ENCODE measurements around the gene IFRD1. TPM values are rescaled to one million over a fixed set of nuclear protein-coding genes. Genes with fewer than 3 reads are reported as not detected.

The IFRD1 gene, protein sequence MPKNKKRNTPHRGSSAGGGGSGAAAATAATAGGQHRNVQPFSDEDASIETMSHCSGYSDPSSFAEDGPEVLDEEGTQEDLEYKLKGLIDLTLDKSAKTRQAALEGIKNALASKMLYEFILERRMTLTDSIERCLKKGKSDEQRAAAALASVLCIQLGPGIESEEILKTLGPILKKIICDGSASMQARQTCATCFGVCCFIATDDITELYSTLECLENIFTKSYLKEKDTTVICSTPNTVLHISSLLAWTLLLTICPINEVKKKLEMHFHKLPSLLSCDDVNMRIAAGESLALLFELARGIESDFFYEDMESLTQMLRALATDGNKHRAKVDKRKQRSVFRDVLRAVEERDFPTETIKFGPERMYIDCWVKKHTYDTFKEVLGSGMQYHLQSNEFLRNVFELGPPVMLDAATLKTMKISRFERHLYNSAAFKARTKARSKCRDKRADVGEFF
- 17.8 TPM for total RNA-seq
- long read RNA-seq, transcript IFRD1-202 (12 exons, 2,290 nt) = major isoform, 13 of 19 reads
- long read RNA-seq, partial matches to known transcripts = 0 of 19 reads
- long read RNA-seq, other reads (novel, unspliced or antisense) = 6 of 19 reads

DNA sequence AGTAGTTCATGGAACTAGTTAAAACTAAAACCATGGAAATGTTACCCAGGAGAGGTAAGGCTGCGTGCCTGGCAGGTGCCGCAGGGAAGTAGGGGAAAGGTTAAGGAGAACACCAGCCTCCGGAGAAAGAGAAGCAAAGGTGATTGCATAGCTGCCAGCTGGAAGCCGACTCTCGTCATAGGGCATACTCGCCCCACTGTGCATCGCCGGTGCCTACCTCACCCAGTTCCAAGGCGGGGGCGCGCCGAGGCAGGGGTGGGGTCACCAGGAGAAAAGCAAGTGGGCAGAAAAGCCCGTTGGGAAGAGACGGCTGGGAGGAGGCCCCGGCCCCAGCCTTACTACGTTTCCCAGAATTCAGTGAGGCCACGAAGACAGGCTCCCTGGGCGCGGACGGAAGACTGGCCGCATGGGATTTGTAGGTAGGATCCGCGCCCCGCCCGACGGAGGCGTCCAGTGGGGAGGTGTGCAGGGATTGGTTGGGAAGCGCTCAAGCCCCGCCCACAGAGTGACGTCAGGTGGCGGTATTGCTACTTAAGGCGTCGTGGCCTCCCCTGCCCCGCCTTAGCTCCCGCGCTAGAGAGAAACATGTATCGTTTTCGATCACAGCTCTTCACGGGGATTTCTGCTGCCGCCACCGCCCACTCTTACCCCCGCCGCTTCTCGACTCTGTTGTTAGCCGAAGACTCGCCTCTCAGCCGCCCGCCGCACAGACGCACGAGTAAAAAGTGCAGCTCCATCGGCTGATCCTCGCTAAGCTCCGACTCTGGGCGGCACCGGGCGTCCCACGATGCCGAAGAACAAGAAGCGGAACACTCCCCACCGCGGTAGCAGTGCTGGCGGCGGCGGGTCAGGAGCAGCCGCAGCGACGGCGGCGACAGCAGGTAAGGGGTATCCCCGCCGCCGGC, at the start of gene IFRD1:
TSS of gene IFRD1 (plus strand) at position 559 of the 905 bp plus-strand sequence. CDS start at position 788, 229 bp downstream.
- intact Hi-C loops (cut with DNase I) = loop anchor here (5.0 kb wide), 1 partner anchor 238 kb away; no protein-coding TSS in a partner anchor
- peak; percentile 100 for DNase-seq (ENCODE audit: missing footprints)
- peak; percentile 96 for ATAC-seq

DNA sequence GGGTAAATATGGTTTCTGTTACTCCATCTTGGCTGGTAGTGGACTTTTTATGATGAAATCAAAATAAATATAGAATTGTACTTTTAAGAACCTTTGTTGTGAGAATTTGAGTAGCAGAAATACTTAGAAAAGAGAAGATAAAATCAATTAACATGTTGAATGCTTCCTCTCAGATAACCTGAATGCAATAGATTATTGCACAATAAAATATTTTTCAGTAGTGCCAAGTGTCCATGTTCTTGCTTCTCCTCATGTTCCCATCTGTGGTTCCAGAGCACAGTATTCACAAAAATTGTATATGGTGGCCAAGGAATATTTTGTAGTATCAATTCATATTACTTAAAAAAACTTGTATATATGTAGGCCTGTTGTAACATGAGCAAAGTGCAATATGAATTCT, 45.9 kb upstream of the IFRD1 start:
- intact Hi-C loops (cut with DNase I) = no loop called here
- no peak for DNase-seq (ENCODE audit: missing footprints)
- ATAC-seq = no peak

DNA sequence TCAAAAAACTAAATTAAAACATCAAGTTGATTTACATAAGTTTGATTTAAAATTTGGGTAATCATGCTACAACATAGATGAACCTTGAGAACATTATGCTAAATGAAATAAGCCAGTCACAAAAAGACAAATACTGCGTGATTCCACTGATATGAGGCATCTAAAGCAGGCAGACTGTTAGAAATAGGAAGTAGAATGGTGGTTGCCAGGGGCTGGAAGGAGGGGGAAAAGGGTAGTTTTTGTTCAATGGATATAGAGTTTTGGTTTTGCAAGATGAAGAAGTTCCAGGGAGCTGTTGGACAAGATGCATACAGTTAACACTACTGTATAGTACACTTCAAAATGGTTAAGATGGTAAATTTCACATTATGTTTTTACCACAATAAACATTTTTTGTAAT, 45.0 kb upstream of the IFRD1 start:
- no peak for DNase-seq (ENCODE audit: missing footprints)
- intact Hi-C loops (cut with DNase I) = no loop called here

DNA sequence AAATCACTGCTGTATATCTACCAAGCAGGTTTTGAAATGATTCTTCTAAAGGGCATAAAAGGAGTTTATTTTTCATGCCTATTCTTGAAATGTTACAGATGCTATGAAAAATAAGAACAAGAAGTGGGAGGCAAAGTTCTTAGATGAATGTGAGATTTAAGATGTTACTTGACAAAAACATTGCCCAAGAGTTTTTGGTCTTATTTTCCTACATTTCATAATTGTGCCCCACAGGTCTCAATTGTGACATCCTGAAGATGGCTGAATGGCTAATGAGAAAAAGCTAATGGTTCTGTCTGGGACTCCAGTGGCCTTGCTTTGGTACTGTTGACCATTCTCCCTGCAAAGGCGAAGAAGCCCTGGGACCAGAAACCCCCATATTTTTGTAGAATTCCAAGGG, 43.0 kb upstream of the IFRD1 start:
- intact Hi-C loops (cut with DNase I) = no loop called here
- no peak for DNase-seq (ENCODE audit: missing footprints)
- ATAC-seq = no peak

More for the DNA sequence above, 45.0 kb upstream of the IFRD1 start:
- no peak for ATAC-seq

DNA sequence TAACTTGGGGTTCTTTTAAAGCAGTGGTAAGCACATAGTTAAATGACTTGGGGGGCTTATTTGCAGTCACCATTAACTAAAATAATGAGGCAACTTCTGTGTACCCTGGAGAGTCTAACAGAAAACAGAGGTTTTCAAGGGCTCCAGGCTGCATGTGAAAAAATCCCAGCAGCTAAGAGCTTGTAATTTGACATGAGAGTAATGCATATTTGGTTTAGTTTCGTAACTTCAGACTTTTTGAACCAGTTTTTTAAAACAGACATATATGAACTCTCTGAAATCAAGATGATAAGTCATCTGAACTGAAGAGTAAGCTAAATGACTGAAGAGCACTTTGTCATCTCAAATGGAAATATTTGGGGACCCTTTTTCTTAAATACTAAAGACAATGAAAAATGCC, 40.2 kb upstream of the IFRD1 start:
- intact Hi-C loops (cut with DNase I) = loop anchor here (5.0 kb wide), 3 partner anchors 87 to 653 kb away; no protein-coding TSS in a partner anchor
- DNase-seq (ENCODE audit: missing footprints) (no peak), ATAC-seq (no peak)

DNA sequence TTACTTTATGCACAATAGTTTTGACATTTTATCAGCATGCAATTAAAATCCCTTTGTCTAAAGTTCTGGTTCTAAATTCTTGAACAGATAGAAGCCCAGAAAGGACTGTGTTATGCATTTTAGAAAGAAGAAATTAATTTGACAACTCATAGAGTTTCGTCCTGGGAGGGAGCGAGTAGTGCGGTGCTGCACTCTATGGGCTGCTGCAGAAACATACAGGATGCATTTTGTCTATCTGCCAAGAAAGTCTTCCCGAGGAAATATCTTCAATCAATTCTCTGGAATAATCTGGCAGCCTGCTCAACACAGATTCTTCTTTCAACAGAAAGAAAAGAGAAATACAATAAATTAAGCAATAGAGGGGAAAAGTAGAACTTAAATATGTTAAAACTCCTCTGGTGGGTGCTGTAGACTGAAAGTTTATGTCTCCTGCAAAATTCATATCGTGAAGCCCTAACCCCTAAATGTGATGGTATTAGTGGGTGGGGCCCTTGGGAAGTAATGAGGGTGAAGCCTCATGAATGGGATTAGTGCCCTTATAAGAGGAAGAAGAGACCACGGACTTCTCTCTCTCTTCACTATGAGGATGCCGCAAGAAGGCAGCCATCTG, 39.0 kb upstream of the IFRD1 start:
- intact Hi-C loops (cut with DNase I) = loop anchor here (5.0 kb wide), 3 partner anchors 86 to 654 kb away; no protein-coding TSS in a partner anchor
- DNase-seq (ENCODE audit: missing footprints) = no peak
- peak; percentile 60 for ATAC-seq

DNA sequence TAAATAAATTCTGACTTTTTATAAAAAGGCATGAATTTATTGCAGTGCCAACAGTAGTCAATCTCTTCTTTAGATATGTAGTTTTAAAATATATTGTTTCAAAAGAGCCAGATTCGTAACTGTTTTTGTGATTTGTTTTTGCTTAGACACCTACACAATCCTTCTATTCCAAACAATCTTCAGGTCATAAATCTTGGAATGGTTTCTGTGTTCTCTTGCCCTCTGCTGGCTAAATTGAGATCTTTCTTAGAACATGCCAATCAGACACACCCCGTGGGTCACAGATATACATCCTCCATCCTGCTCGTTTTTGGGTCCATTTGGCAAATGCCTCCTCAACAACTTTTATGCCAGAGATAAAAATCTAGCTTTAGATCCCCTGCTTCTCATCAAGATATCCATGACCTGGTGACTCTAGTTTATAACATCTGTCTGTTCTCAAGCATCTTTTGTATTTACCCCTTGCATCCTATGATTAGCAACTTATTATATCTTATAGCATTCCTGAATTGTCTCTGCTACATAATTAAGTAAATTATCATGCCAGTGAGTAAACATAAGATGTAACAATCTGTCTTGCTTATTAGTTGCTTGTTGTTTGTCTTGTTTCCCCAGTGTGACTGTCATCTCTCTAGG, 35.3 kb upstream of the IFRD1 start:
- intact Hi-C loops (cut with DNase I) = loop anchor here (5.0 kb wide), 3 partner anchors 82 to 658 kb away; no protein-coding TSS in a partner anchor
- DNase-seq (ENCODE audit: missing footprints) (no peak), ATAC-seq (no peak)

DNA sequence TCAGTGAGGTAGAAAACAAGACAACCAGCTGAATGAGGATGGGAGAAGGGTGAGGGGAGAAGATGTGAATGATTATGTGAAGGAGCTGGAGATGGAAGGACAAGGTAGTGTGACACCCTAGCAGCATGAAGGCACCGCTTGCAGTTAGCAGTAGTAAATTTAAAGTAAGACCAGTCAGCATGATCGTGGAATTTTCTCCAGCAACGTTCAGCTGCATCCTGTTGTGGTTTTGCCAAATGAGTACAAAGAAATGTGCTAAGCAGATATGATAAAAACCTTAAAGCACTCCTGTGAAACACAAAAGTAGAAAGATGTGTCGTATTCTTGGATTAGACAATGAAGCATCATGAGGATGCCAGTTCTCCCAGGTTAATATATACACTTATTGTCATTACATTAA, 34.1 kb upstream of the IFRD1 start:
- no peak for DNase-seq (ENCODE audit: missing footprints)
- no peak for ATAC-seq
- intact Hi-C loops (cut with DNase I) = no loop called here

DNA sequence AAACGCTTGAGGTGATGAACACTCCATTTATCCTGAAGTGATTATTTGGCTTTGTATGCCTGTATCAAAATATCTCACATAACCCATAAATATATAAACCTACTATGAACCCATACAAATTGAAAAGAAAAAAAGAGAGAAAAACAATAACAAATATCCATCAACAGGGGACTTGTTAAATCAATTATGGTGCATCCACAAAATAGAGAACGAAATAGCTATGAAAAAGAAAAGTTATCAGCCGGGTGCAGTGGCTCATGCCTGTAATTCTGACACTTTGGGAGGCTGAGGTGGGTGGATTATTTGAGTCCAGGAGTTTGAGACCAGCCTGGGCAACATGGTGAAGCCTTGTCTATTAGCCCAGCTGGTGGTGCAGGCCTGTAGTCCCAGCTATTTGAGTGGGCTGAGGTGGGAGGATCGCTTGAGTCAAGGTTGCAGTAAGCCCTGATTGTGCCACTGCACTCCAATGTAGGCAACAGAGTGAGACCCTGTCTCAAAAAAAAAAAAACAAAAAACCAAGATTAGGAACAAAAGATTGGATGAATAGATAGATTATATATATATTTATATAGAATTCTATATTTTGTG, 30.6 kb upstream of the IFRD1 start:
- ATAC-seq (no peak), DNase-seq (ENCODE audit: missing footprints) (no peak)
- intact Hi-C loops (cut with DNase I) = no loop called here

DNA sequence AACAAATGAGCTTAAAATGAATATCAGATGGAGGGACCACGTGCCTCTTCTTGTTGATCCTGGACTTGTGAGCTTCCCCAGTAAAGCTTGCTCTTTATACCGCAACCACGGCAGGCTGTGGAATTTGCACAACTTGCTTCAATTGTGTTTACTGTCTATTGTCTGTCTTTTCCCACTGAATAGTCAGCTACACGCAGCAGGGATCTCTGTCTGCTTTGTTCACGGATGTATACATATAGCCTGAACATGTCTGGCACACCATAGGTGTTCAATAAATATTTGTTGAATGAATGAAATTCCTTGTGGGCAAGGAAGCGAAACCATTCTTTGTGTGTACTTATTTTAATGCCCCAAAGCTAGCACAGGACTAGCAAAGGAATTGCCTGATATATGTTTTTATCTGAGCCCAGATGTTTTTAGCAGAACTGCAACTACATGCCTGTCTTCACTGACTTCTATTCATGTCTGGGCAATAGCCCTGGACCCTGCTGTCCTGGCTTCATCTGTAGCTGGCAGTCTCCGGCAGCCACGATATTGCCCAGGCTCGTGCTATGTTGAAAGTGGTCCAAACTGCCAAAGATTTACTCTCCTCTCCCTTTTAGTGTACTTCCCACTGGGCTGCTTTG, 29.9 kb upstream of the IFRD1 start:
- intact Hi-C loops (cut with DNase I) = no loop called here
- no peak for DNase-seq (ENCODE audit: missing footprints)
- no peak for ATAC-seq

DNA sequence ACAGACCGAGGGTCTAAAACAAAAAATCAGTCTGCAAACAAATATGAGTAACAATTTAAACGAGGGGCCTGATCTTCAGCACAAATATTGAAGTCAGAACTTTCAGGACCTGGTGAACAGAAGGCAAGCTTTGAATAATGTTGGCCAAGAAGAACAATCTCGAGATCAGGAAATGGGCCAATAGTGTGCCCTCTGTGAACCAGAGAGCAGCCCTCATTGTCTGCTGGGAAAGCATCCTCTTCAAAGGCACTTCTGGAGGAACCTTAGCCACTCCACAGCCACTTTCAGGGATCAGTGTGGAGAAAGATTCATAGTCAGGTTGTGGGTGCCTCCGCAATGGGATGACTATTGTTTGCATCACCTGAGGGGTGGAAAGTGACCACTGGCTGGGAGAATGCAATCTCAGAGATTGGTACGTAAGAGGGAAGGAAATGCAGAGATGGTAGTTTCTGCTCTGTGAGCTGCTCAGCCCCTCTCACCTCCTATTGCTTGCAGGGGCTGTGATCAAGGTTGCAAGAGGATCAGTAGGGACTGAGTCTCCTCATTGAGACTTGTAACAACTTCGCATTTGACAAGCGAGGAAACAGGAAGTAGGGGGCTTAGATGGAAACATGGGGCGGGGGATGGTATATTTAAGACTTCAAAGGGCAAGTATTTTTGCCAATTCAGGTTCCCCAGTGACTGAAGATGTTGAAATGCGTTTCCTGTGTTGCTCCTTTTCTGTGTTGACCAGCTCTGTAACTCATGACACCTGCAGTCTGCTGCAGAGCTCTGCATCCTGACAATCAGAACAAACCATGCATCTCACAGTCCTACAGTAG, 28.4 kb upstream of the IFRD1 start:
- ATAC-seq (no peak), DNase-seq (ENCODE audit: missing footprints) (no peak)
- intact Hi-C loops (cut with DNase I) = no loop called here

DNA sequence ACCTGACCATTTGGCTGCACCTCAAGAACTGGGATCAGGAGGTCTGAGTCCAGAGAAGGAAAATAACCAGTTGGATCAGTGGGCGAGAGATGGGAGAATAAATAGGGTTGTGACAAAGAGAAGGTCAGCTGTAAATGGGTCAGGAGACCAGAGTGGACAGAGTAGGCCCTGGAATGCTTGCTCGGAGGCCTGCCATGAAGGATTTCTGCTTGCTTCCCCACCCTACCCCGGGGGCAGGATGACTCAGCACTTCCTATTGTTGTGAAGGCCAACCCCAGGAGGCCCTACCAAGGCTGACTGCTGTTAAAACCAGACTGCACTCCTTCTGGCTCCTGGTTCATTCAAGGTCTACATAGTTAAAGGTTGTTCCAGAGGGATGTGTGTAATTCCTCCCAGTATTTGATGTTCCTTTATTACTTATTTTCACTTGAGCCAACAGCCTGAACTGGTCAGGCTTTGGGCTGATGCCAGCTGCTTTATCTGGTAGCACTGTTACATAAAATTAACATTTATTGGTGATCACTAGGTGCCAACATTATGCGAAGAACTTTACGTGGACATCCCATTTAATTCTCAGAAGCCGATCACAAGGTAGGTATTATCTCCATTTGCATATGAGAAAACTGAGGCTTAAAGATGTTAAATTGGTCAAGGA, 27.3 kb upstream of the IFRD1 start:
- intact Hi-C loops (cut with DNase I) = no loop called here
- ATAC-seq = peak; percentile 95

DNA sequence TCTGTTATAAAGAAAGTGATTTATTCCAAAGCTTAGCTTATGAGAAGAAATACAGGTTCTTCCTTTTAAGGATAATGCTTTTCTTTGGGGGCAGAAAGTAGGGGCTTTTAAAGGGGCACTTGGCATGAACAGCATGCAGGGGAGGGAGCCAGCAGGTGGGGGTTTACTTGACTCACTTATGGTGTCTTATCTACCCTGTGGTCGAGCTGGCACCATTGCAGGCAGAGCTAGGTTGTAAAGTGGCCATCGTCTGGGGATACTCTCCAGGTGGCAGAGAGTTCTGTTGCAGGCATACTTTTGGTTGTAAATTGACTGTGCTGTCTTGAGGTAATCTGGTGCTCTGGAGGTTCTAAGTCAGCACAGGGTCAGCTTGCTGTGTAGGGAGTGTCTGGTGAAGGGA, 26.3 kb upstream of the IFRD1 start:
- DNase-seq (ENCODE audit: missing footprints) = no peak
- intact Hi-C loops (cut with DNase I) = no loop called here
- ATAC-seq = no peak

More for the DNA sequence above, 27.3 kb upstream of the IFRD1 start:
- peak; percentile 81 for DNase-seq (ENCODE audit: missing footprints)

DNA sequence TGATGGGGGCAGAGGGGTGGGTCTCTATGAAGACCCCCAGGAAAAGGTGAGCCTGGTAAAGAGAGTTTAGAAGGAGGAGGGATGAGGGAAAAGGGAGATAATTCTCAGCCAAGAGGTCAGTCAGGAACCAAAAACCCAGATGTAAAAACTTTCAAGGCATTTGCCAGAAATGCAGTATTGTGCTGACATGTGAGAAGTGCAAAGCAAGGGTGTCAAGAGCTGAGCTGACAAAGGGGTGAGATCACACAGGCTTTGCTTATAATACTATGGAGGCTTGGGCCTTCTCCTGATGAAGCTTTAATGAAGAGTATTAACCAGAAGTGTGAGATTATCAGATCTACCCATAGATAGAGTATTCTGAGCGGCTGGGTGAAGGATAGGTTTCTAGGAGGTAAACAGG, 22.3 kb upstream of the IFRD1 start:
- intact Hi-C loops (cut with DNase I) = no loop called here
- DNase-seq (ENCODE audit: missing footprints) (no peak), ATAC-seq (no peak)

DNA sequence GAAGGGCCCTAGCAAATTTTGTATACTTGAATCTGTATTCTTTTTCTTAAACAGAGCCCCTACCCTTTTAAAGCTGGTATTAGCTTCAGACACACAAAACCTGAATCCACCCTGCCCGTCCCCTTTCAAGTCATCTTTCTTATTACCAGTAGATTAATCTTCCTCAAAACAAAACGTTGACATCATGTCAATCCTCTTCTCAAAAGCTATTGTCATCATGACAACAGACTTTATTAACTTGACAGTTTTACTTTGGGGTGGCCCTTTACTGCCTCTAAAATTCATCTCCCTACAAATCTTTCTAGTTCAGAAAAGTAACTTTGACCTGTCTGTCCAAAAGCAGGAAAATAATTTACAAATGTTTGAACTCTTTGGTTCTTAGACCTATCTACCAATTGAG, 21.5 kb upstream of the IFRD1 start:
- intact Hi-C loops (cut with DNase I) = no loop called here
- DNase-seq (ENCODE audit: missing footprints) = no peak
- no peak for ATAC-seq

DNA sequence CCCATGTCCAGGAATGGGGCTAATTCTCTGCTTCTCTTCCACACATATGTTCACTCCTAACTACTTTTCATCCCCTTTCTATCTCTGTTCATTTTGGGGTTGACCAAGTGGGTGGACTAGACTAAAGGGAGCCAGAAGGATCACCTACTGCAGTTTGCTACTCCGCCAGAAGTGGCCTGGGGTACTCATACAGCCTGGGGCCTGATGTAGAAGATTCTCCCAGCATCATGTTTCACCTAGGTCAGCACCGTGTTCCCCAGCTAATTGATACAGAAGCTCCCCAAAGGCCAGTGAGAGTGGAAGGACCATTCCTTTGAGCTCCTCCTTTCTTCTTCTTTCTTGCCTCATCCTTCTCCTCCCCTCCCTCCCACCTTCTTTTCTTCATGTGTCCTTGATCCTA, 19.6 kb upstream of the IFRD1 start:
- DNase-seq (ENCODE audit: missing footprints) (no peak), ATAC-seq (no peak)
- intact Hi-C loops (cut with DNase I) = no loop called here
